NB4 (cell line): ENCODE measurements around the gene WNT7B.

Source experiments
- MYC ChIP-seq: IDR thresholded peaks from 2 replicates; pipeline ENCODE4 v1.6.1; 2011; ENCODE audit warnings: low read depth, low read length
- POLR2A ChIP-seq: IDR thresholded peaks from 2 replicates; pipeline ENCODE4 v1.6.1; 2011; ENCODE audit warnings: mild to moderate bottlenecking; ENCODE audit not compliant: insufficient read length; ENCODE audit errors: extremely low read depth
- TF ChIP-seq, protein P1 (sequence below): IDR thresholded peaks from one replicate; pipeline ENCODE4 v1.5.1; 2012; ENCODE audit warnings: low read depth, low read length

DNA sequence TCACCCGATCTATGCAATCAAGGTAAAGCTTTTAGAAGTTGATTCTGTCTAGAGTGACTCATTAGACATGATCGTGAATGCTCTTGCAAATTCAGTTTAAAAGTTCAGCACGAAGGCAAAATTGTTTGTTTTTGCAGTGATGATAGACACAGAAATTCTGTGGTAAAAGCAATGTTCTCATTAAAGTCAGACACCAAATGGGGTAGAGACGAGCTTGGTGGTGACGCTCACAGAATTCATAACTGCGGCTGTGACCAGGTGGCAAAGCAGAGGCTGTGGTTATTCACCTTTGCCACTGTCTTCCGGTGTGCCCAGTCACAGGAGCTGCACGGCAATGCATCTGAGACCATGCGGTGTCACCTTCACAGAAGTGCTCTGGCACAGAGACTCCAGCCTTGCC is 83.4 kb downstream of the WNT7B start:
- TF ChIP-seq MYC (no peak), POLR2A (no peak)
- TF ChIP-seq, protein P1, sequence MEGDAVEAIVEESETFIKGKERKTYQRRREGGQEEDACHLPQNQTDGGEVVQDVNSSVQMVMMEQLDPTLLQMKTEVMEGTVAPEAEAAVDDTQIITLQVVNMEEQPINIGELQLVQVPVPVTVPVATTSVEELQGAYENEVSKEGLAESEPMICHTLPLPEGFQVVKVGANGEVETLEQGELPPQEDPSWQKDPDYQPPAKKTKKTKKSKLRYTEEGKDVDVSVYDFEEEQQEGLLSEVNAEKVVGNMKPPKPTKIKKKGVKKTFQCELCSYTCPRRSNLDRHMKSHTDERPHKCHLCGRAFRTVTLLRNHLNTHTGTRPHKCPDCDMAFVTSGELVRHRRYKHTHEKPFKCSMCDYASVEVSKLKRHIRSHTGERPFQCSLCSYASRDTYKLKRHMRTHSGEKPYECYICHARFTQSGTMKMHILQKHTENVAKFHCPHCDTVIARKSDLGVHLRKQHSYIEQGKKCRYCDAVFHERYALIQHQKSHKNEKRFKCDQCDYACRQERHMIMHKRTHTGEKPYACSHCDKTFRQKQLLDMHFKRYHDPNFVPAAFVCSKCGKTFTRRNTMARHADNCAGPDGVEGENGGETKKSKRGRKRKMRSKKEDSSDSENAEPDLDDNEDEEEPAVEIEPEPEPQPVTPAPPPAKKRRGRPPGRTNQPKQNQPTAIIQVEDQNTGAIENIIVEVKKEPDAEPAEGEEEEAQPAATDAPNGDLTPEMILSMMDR, result no peak
